Measurements from ENCODE around the gene NSF. TPM values are rescaled to one million over a fixed set of nuclear protein-coding genes. Genes with fewer than 3 reads are reported as not detected.

Gene NSF
- total and polyA plus RNA-seq, 8 donors = 26.9 to 61.8 (median 32.0) TPM

GRCh38 chr17:46771561-46772474, 181.3 kb downstream of the NSF start:
- H3K27ac ChIP-seq = peak overlapping the region in 1 of 2 donors; percentile 69
- intact Hi-C loops (cut with DNase I) = no loop called here
- no peaks in the 10 kb centered on the region for H3K36me3 ChIP-seq
- peaks cover 0 to 75% of the 10 kb centered on the region in 2 donors for H3K27me3 ChIP-seq
- ATAC-seq = peak; percentile 45
- H3K4me3 ChIP-seq = peak overlapping the region; percentile 31 to 51
- peak in 2 of 4 donors; percentile 37 to 83 for DNase-seq
- no peaks in the 10 kb centered on the region for H3K9me3 ChIP-seq
- TF ChIP-seq CTCF (IDR thresholded peaks at IDR 0.05) = no peak
- peaks cover 0 to 28% of the 10 kb centered on the region in 2 donors for H3K4me1 ChIP-seq

GRCh38 chr17:46772475-46773220, 182.2 kb downstream of the NSF start:
- H3K27me3 ChIP-seq = peaks cover 0 to 81% of the 10 kb centered on the region in 2 donors
- H3K36me3 ChIP-seq = no peaks in the 10 kb centered on the region
- peak; percentile 15 for ATAC-seq
- no peak for TF ChIP-seq CTCF (IDR thresholded peaks at IDR 0.05)
- DNase-seq = no peak
- H3K27ac ChIP-seq = no peak overlapping the region
- peaks cover 0 to 28% of the 10 kb centered on the region in 2 donors for H3K4me1 ChIP-seq
- intact Hi-C loops (cut with DNase I) = no loop called here
- H3K4me3 ChIP-seq = peak overlapping the region; percentile 31 to 51
- H3K9me3 ChIP-seq = no peaks in the 10 kb centered on the region

- Histone ChIP-seq H3K9me3 (no peaks in the 10 kb centered on the region), H3K27me3 (peaks cover 0 to 82% of the 10 kb centered on the region in 2 donors), H3K36me3 (no peaks in the 10 kb centered on the region), H3K27ac (no peak overlapping the region), H3K4me1 (peaks cover 0 to 28% of the 10 kb centered on the region in 2 donors), H3K4me3 (no peak overlapping the region)
- no peak for TF ChIP-seq CTCF (IDR thresholded peaks at IDR 0.05)
- DNase-seq (no peak), ATAC-seq (no peak)
- intact Hi-C loops (cut with DNase I) = no loop called here
These were observed 182.7 kb downstream of the NSF start for GRCh38 chr17:46773221-46773605.

GRCh38 chr17:46773676-46774075, 183.2 kb downstream of the NSF start:
- ATAC-seq (no peak), DNase-seq (no peak)
- Histone ChIP-seq H3K4me1 (peaks cover 0 to 28% of the 10 kb centered on the region in 2 donors), H3K4me3 (no peak overlapping the region), H3K27ac (no peak overlapping the region), H3K9me3 (no peaks in the 10 kb centered on the region), H3K36me3 (no peaks in the 10 kb centered on the region), H3K27me3 (peaks cover 0 to 77% of the 10 kb centered on the region in 2 donors)
- intact Hi-C loops (cut with DNase I) = no loop called here
- no peak for TF ChIP-seq CTCF (IDR thresholded peaks at IDR 0.05)

Data from left lung (tissue), 10 donors.